GM23338 (cell line): ENCODE data around the gene PDCD4. TPM values are rescaled to one million over a fixed set of nuclear protein-coding genes. Genes with fewer than 3 reads are reported as not detected.

ENCODE experiments used
- ATAC-seq: fragments of 200-7000 bp; cut with Tn5 transposase; 3 replicates; pipeline ENCODE4 v1.9.1; 2020
- DNase-seq: peaks from one replicate; pipeline ENCODE4 v3.0.0-alpha.2; 2015; ENCODE audit warnings: low spot score
- H2AFZ ChIP-seq: fragments of 200-600 bp; sonication (generic); 2 replicates; pipeline ENCODE4 v1.8.0; 2016; ENCODE audit warnings: antibody characterized with exemption, mild to moderate bottlenecking, moderate library complexity
- H3F3A ChIP-seq: fragments of 200-600 bp; sonication (generic); replicated peaks from 2 replicates; pipeline ENCODE4 v1.8.0; 2017; ENCODE audit warnings: antibody characterized with exemption, mixed run types, low read depth
- H3K27ac ChIP-seq: fragments of 200-600 bp; sonication (generic); 2 replicates; pipeline ENCODE4 v1.6.1; 2016; ENCODE audit warnings: low read depth
- H3K27me3 ChIP-seq: fragments of 200-600 bp; sonication (generic); 2 replicates; pipeline ENCODE4 v1.8.0; 2016; ENCODE audit warnings: mild to moderate bottlenecking, mixed run types, moderate library complexity; ENCODE audit not compliant: insufficient read depth
- H3K36me3 ChIP-seq: fragments of 200-600 bp; sonication (generic); 2 replicates; pipeline ENCODE4 v1.8.0; 2016; ENCODE audit warnings: mild to moderate bottlenecking; ENCODE audit not compliant: insufficient read depth
- H3K4me1 ChIP-seq: fragments of 200-600 bp; sonication (generic); 2 replicates; pipeline ENCODE4 v1.8.0; 2016; ENCODE audit warnings: mild to moderate bottlenecking, moderate library complexity; ENCODE audit not compliant: insufficient read depth
- H3K4me2 ChIP-seq: fragments of 200-600 bp; sonication (generic); 2 replicates; pipeline ENCODE4 v1.7.1; 2017; ENCODE audit warnings: mixed run types
- H3K4me3 ChIP-seq: fragments of 200-600 bp; sonication (generic); 2 replicates; pipeline ENCODE4 v1.6.1; 2016; ENCODE audit warnings: mixed run types
- H3K79me2 ChIP-seq: fragments of 200-600 bp; sonication (generic); replicated peaks from 2 replicates; pipeline ENCODE4 v1.8.0; 2017; ENCODE audit warnings: mild to moderate bottlenecking; ENCODE audit not compliant: insufficient read depth
- H3K9me2 ChIP-seq: fragments of 200-600 bp; sonication (generic); 2 replicates; pipeline ENCODE4 v1.8.0; 2017; ENCODE audit not compliant: insufficient read depth
- H4K20me1 ChIP-seq: fragments of 200-600 bp; sonication (generic); replicated peaks from 2 replicates; pipeline ENCODE4 v1.8.0; 2017; ENCODE audit warnings: mild to moderate bottlenecking; ENCODE audit not compliant: insufficient read depth
- H3K27ac Mint-ChIP-seq: 2 replicates; pipeline ENCODE4 v1.8.0; 2020; ENCODE audit warnings: inconsistent platforms, mild to moderate bottlenecking, moderate library complexity, mixed read lengths
- H3K27me3 Mint-ChIP-seq: 3 replicates; pipeline ENCODE4 v1.8.0; 2022; ENCODE audit warnings: low read depth, mild to moderate bottlenecking, moderate library complexity, mixed read lengths, inconsistent platforms; ENCODE audit not compliant: insufficient read depth, poor library complexity
- H3K36me3 Mint-ChIP-seq: 3 replicates; pipeline ENCODE4 v1.8.0; 2021; ENCODE audit warnings: low read depth, mild to moderate bottlenecking, inconsistent platforms, moderate library complexity, mixed read lengths
- H3K4me1 Mint-ChIP-seq: 3 replicates; pipeline ENCODE4 v1.8.0; 2020; ENCODE audit warnings: mild to moderate bottlenecking, inconsistent platforms, mixed read lengths
- H3K4me3 Mint-ChIP-seq: 3 replicates; pipeline ENCODE4 v1.8.0; 2021; ENCODE audit warnings: moderate library complexity, mild to moderate bottlenecking, inconsistent platforms, mixed read lengths
- H3K9me3 Mint-ChIP-seq: 3 replicates; pipeline ENCODE4 v1.8.0; 2020; ENCODE audit warnings: moderate library complexity, mild to moderate bottlenecking, inconsistent platforms, mixed read lengths
- CREB1 ChIP-seq: fragments of 250-450 bp; sonication (Bioruptor Pico); IDR thresholded peaks from 2 replicates; pipeline ENCODE4 v1.5.0; 2020; ENCODE audit warnings: low read depth, mild to moderate bottlenecking, moderate library complexity
- EZH2 ChIP-seq: fragments of 200-600 bp; sonication (generic); IDR thresholded peaks from one replicate; pipeline ENCODE4 v1.8.0; 2017; ENCODE audit warnings: antibody characterized with exemption, mild to moderate bottlenecking, low read depth; ENCODE audit not compliant: unreplicated experiment
- EZH2phosphoT487 ChIP-seq: fragments of 200-600 bp; sonication (generic); IDR thresholded peaks from one replicate; pipeline ENCODE4 v1.8.1; 2018; ENCODE audit warnings: antibody characterized with exemption; ENCODE audit not compliant: unreplicated experiment
- JUNB ChIP-seq: IDR thresholded peaks from one replicate; pipeline ENCODE4 v1.6.1; 2016; ENCODE audit warnings: antibody characterized with exemption; ENCODE audit not compliant: unreplicated experiment
- NANOG ChIP-seq: IDR thresholded peaks from 2 replicates; pipeline ENCODE4 v1.6.1; 2016; ENCODE audit warnings: antibody characterized with exemption, borderline replicate concordance
- POLR2AphosphoS5 ChIP-seq: IDR thresholded peaks from 2 replicates; pipeline ENCODE4 v1.6.1; 2016; ENCODE audit warnings: antibody characterized with exemption, low read depth
- STAT1 ChIP-seq: IDR thresholded peaks from one replicate; pipeline ENCODE4 v1.6.1; 2016; ENCODE audit warnings: antibody characterized with exemption; ENCODE audit not compliant: unreplicated experiment
- ZNF114 ChIP-seq: fragments of 250-450 bp; sonication (Bioruptor Pico); IDR thresholded peaks from 2 replicates; pipeline ENCODE4 v1.5.0; 2020; ENCODE audit warnings: mild to moderate bottlenecking, moderate library complexity
- ZNF331 ChIP-seq: fragments of 250-450 bp; sonication (Bioruptor Pico); IDR thresholded peaks from 2 replicates; pipeline ENCODE4 v1.5.0; 2020; ENCODE audit warnings: low read depth, mild to moderate bottlenecking, moderate library complexity
- polyA plus RNA-seq: library from polyadenylated mRNA; unstranded; fragments of >200 nt; fragmentation: Nextera tagmentation; extraction: Ambion mirVana; gene quantifications from 2 replicates; pipeline ENCODE4 v1.2.1, GENCODE V29; 2016
- total RNA-seq: library from RNA; depleted of rRNA; stranded (reverse); fragments of >200 nt; shearing (Covaris generic); gene quantifications from 2 replicates; pipeline ENCODE4 v1.2.3, GENCODE V29; 2014
- TF ChIP-seq, protein P1 (sequence below), 2 experiments: fragments of 200-600 bp in 1 of 2; sonication (generic) in 1 of 2; conservative IDR thresholded peaks; 2 replicates each; pipeline versions ENCODE4 v1.5.1 to v1.6.1; 2016 to 2017; ENCODE audit warnings: antibody characterized with exemption in 2 of 2, low read depth in 2 of 2, mild to moderate bottlenecking in 2 of 2, moderate library complexity in 1 of 2
- TF ChIP-seq, protein P2 (sequence below): IDR thresholded peaks from 2 replicates; pipeline ENCODE4 v1.6.1; 2016; ENCODE audit warnings: antibody characterized with exemption
- TF ChIP-seq, protein P3 (sequence below): fragments of 250-450 bp; sonication (Bioruptor Pico); IDR thresholded peaks from 2 replicates; pipeline ENCODE4 v1.5.0; 2020; ENCODE audit warnings: mild to moderate bottlenecking, moderate library complexity
- TF ChIP-seq, protein P4 (sequence below): IDR thresholded peaks from one replicate; pipeline ENCODE4 v1.6.1; 2018; ENCODE audit warnings: antibody characterized with exemption; ENCODE audit not compliant: unreplicated experiment

Gene PDCD4
- total and polyA plus RNA-seq, 2 experiments from 2014 or later, result 10.1 to 18.0 TPM

DNA sequence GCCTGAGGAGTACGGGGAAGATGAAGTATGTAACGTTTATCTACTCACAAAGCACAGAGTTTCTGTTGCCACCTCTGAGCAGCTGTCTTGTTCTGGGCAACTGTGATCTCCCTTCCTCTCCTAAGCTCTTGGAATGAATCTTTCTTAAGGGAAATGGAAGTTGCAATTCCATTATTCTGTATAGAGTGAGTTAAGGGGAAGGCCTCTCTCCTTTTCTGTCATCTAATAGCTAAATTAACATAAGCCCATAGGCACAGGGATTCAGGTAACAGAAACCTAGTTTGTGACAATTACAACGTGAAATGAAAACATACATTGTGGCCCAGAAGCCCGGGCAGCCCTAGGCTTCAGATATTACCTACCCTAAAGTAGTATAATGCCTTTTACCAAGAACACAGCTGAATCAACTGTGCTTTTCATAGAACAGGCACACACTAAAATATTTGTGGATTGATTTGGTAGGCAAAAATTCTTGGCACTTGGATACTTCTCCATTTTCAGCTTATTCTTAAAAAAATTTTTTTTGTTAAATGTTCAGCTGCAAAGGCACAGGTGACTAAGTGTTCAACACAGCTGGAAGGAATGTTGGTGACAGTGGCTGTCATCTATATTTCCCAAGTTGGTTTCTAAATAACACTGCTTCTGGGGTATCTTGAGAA is 3.8 kb upstream of the PDCD4 start:
- Histone ChIP-seq H3K4me2 (no peak overlapping the region), H3K4me3 (no peak overlapping the region), H3K79me2 (no peaks in the 10 kb centered on the region), H3K27me3 (no peaks in the 10 kb centered on the region), H3K4me1 (peaks cover 11% of the 10 kb centered on the region), H2AFZ (peak overlapping the region; percentile 80; the same call in 1 of the 2 replicates), H3K36me3 (no peaks in the 10 kb centered on the region), H3K27ac (no peak overlapping the region), H3K9me2 (no peaks in the 10 kb centered on the region), H4K20me1 (no peaks in the 10 kb centered on the region), H3F3A (no peaks in the 10 kb centered on the region)
- ATAC-seq (no peak), DNase-seq (no peak)
- Mint-ChIP-seq H3K4me1 (peaks cover 29% of the 10 kb centered on the region), H3K27me3 (peaks cover 7% of the 10 kb centered on the region), H3K27ac (peak overlapping the region; percentile 29; the same call in 1 of the 2 replicates), H3K36me3 (no peaks in the 10 kb centered on the region; the same call in 2 of the 3 replicates), H3K4me3 (no peak overlapping the region), H3K9me3 (no peaks in the 10 kb centered on the region)
- TF ChIP-seq EZH2phosphoT487, result no peak
- TF ChIP-seq, protein P1, sequence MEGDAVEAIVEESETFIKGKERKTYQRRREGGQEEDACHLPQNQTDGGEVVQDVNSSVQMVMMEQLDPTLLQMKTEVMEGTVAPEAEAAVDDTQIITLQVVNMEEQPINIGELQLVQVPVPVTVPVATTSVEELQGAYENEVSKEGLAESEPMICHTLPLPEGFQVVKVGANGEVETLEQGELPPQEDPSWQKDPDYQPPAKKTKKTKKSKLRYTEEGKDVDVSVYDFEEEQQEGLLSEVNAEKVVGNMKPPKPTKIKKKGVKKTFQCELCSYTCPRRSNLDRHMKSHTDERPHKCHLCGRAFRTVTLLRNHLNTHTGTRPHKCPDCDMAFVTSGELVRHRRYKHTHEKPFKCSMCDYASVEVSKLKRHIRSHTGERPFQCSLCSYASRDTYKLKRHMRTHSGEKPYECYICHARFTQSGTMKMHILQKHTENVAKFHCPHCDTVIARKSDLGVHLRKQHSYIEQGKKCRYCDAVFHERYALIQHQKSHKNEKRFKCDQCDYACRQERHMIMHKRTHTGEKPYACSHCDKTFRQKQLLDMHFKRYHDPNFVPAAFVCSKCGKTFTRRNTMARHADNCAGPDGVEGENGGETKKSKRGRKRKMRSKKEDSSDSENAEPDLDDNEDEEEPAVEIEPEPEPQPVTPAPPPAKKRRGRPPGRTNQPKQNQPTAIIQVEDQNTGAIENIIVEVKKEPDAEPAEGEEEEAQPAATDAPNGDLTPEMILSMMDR (conservative IDR thresholded peaks at IDR 0.05; ENCODE audit: low read depth in 2 of 2), result no peak
- TF ChIP-seq, protein P2, sequence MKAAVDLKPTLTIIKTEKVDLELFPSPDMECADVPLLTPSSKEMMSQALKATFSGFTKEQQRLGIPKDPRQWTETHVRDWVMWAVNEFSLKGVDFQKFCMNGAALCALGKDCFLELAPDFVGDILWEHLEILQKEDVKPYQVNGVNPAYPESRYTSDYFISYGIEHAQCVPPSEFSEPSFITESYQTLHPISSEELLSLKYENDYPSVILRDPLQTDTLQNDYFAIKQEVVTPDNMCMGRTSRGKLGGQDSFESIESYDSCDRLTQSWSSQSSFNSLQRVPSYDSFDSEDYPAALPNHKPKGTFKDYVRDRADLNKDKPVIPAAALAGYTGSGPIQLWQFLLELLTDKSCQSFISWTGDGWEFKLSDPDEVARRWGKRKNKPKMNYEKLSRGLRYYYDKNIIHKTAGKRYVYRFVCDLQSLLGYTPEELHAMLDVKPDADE, result no peak
- TF ChIP-seq, protein P3, sequence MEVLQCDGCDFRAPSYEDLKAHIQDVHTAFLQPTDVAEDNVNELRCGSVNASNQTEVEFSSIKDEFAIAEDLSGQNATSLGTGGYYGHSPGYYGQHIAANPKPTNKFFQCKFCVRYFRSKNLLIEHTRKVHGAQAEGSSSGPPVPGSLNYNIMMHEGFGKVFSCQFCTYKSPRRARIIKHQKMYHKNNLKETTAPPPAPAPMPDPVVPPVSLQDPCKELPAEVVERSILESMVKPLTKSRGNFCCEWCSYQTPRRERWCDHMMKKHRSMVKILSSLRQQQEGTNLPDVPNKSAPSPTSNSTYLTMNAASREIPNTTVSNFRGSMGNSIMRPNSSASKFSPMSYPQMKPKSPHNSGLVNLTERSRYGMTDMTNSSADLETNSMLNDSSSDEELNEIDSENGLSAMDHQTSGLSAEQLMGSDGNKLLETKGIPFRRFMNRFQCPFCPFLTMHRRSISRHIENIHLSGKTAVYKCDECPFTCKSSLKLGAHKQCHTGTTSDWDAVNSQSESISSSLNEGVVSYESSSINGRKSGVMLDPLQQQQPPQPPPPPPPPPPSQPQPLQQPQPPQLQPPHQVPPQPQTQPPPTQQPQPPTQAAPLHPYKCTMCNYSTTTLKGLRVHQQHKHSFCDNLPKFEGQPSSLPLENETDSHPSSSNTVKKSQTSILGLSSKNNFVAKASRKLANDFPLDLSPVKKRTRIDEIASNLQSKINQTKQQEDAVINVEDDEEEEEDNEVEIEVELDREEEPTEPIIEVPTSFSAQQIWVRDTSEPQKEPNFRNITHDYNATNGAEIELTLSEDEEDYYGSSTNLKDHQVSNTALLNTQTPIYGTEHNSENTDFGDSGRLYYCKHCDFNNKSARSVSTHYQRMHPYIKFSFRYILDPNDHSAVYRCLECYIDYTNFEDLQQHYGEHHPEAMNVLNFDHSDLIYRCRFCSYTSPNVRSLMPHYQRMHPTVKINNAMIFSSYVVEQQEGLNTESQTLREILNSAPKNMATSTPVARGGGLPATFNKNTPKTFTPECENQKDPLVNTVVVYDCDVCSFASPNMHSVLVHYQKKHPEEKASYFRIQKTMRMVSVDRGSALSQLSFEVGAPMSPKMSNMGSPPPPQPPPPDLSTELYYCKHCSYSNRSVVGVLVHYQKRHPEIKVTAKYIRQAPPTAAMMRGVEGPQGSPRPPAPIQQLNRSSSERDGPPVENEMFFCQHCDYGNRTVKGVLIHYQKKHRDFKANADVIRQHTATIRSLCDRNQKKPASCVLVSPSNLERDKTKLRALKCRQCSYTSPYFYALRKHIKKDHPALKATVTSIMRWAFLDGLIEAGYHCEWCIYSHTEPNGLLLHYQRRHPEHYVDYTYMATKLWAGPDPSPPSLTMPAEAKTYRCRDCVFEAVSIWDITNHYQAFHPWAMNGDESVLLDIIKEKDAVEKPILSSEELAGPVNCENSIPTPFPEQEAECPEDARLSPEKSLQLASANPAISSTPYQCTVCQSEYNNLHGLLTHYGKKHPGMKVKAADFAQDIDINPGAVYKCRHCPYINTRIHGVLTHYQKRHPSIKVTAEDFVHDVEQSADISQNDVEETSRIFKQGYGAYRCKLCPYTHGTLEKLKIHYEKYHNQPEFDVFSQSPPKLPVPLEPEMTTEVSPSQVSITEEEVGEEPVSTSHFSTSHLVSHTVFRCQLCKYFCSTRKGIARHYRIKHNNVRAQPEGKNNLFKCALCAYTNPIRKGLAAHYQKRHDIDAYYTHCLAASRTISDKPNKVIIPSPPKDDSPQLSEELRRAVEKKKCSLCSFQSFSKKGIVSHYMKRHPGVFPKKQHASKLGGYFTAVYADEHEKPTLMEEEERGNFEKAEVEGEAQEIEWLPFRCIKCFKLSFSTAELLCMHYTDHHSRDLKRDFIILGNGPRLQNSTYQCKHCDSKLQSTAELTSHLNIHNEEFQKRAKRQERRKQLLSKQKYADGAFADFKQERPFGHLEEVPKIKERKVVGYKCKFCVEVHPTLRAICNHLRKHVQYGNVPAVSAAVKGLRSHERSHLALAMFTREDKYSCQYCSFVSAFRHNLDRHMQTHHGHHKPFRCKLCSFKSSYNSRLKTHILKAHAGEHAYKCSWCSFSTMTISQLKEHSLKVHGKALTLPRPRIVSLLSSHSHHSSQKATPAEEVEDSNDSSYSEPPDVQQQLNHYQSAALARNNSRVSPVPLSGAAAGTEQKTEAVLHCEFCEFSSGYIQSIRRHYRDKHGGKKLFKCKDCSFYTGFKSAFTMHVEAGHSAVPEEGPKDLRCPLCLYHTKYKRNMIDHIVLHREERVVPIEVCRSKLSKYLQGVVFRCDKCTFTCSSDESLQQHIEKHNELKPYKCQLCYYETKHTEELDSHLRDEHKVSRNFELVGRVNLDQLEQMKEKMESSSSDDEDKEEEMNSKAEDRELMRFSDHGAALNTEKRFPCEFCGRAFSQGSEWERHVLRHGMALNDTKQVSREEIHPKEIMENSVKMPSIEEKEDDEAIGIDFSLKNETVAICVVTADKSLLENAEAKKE (CRISPR knock-in tag), result no peak
- no peak for TF ChIP-seq CREB1 (CRISPR knock-in tag)
- TF ChIP-seq EZH2, result no peak
- no peak for TF ChIP-seq POLR2AphosphoS5
- TF ChIP-seq, protein P4, sequence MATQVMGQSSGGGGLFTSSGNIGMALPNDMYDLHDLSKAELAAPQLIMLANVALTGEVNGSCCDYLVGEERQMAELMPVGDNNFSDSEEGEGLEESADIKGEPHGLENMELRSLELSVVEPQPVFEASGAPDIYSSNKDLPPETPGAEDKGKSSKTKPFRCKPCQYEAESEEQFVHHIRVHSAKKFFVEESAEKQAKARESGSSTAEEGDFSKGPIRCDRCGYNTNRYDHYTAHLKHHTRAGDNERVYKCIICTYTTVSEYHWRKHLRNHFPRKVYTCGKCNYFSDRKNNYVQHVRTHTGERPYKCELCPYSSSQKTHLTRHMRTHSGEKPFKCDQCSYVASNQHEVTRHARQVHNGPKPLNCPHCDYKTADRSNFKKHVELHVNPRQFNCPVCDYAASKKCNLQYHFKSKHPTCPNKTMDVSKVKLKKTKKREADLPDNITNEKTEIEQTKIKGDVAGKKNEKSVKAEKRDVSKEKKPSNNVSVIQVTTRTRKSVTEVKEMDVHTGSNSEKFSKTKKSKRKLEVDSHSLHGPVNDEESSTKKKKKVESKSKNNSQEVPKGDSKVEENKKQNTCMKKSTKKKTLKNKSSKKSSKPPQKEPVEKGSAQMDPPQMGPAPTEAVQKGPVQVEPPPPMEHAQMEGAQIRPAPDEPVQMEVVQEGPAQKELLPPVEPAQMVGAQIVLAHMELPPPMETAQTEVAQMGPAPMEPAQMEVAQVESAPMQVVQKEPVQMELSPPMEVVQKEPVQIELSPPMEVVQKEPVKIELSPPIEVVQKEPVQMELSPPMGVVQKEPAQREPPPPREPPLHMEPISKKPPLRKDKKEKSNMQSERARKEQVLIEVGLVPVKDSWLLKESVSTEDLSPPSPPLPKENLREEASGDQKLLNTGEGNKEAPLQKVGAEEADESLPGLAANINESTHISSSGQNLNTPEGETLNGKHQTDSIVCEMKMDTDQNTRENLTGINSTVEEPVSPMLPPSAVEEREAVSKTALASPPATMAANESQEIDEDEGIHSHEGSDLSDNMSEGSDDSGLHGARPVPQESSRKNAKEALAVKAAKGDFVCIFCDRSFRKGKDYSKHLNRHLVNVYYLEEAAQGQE, result no peak
- TF ChIP-seq NANOG, result no peak
- no peak for TF ChIP-seq ZNF114 (CRISPR knock-in tag)
- TF ChIP-seq JUNB, result no peak
- no peak for TF ChIP-seq STAT1
- no peak for TF ChIP-seq ZNF331 (CRISPR knock-in tag)
